Loucy (cell line): ENCODE results near the gene TMEM250.

Experiments used
- EZH2phosphoT487 ChIP-seq: fragments of 200-600 bp; IDR thresholded peaks from 2 replicates; pipeline ENCODE4 v1.6.1; 2018; ENCODE audit warnings: antibody characterized with exemption, mild to moderate bottlenecking, moderate library complexity, borderline replicate concordance
- TF ChIP-seq, protein P1 (sequence below): fragments of 200-600 bp; sonication (generic); conservative IDR thresholded peaks from 2 replicates; pipeline ENCODE4 v1.5.1; 2014; ENCODE audit warnings: mild to moderate bottlenecking, antibody characterized with exemption, low read length

DNA sequence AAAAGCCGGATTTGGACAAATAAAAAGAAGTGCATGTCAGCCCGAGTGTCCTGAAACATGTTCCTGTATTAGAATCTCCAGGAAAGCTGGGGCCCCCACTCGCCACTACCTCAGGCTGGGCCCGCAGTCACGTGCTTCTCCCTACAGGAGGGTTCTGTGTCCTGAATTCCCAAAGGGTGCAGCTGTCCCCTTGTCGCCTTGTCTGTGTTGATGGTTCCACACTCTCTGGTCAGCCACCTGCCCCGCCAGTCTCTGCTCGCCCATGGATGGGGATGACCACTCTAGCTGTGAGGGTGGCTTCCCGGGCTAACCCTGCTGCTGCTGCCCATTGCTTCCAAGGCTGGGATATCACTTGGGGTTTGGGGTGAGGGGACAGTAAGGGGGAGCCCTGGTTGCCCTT, 3.1 kb upstream of the TMEM250 start:
- TF ChIP-seq, protein P1, sequence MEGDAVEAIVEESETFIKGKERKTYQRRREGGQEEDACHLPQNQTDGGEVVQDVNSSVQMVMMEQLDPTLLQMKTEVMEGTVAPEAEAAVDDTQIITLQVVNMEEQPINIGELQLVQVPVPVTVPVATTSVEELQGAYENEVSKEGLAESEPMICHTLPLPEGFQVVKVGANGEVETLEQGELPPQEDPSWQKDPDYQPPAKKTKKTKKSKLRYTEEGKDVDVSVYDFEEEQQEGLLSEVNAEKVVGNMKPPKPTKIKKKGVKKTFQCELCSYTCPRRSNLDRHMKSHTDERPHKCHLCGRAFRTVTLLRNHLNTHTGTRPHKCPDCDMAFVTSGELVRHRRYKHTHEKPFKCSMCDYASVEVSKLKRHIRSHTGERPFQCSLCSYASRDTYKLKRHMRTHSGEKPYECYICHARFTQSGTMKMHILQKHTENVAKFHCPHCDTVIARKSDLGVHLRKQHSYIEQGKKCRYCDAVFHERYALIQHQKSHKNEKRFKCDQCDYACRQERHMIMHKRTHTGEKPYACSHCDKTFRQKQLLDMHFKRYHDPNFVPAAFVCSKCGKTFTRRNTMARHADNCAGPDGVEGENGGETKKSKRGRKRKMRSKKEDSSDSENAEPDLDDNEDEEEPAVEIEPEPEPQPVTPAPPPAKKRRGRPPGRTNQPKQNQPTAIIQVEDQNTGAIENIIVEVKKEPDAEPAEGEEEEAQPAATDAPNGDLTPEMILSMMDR, result no peak
- no peak for TF ChIP-seq EZH2phosphoT487
